ENCODE results near the gene MARVELD2. TPM values are rescaled to one million over a fixed set of nuclear protein-coding genes. Genes with fewer than 3 reads are reported as not detected.
A peak's percentile ranks its signal among the peaks of the same experiment; 100 is the strongest.

The MARVELD2 gene
- total RNA-seq, 2 experiments from 2014 or later, result 0.31 to 0.40 TPM

DNA sequence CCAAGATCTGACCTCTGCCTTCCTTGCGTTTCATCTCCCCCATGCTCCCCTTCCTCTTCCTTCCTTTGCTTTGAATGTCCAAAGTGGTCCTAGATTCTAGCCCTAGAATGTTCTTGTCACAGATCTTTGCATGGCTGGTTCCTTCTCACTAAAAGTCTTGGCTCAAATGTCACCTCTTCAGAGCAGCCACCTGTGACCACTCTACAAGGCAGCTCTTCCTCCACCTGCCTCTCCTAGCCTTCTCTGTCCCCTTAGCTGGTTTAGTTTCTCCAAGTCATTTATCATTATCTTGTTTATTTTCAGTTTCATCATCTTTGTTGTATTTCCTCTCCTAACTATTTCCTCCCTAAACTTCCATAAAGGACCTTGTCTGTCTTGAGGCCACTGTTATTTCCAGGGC is 70.6 kb downstream of the MARVELD2 start:
- ChIA-PET POLR2A (no interaction called here), CTCF (no interaction called here)
- H3K27me3 Mint-ChIP-seq, result peaks cover 8% of the 10 kb centered on the region
- H3K4me3 Mint-ChIP-seq, result no peak overlapping the region
- no peak for DNase-seq
- H3K27ac Mint-ChIP-seq, result no peak overlapping the region
- no peaks in the 10 kb centered on the region for H3K9me3 Mint-ChIP-seq
- no peaks in the 10 kb centered on the region for H3K36me3 Mint-ChIP-seq
- intact Hi-C loops (cut with micrococcal nuclease), result no loop called here
- H3K4me1 Mint-ChIP-seq (ENCODE audit: low read depth), result no peaks in the 10 kb centered on the region

DNA sequence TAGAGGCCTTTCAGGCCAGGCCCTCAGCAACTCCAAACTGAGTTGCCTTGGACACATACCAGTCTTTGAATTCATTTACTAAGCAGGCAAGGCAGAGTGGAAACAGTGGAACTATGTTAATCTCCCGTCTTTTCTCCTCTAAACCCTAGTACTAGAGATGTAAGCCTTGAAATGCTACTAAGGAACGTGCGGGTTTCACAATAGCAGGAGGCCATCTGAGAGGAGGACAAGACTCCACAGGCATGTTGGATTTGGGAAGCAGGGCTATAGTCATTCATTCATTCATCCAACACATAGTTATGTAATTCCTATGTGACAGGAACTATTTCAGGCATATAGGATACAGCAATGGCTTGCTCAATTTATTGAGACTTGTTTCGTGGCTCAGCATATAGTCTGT is 74.3 kb downstream of the MARVELD2 start:
- no peaks in the 10 kb centered on the region for H3K9me3 Mint-ChIP-seq
- ChIA-PET POLR2A (no interaction called here), CTCF (no interaction called here)
- no peak for DNase-seq
- H3K4me3 Mint-ChIP-seq, result no peak overlapping the region
- peaks cover 33% of the 10 kb centered on the region for H3K27me3 Mint-ChIP-seq
- H3K36me3 Mint-ChIP-seq, result no peaks in the 10 kb centered on the region
- H3K4me1 Mint-ChIP-seq (ENCODE audit: low read depth), result peaks cover 7% of the 10 kb centered on the region
- H3K27ac Mint-ChIP-seq, result no peak overlapping the region
- intact Hi-C loops (cut with micrococcal nuclease), result no loop called here

DNA sequence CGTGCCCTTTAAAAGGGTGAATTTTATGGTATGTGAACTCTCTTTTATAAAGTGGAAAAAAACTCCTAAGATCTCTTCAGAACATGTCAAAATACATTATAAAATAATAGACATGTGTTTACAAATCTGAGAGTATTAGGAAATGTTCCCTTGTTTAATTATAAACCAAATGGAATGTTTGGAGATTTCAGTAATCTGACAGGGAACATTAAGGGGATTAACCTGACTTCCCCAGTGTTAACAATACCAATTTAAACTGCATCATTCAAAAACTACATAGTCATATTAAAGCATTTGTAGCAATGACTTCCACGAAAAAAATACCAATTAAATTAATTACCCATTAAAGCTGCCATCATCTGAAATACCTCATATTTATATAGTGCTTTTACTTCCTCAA is 76.1 kb downstream of the MARVELD2 start:
- ChIA-PET POLR2A (no interaction called here), CTCF (no interaction called here)
- no peak for DNase-seq
- H3K4me3 Mint-ChIP-seq, result no peak overlapping the region
- H3K4me1 Mint-ChIP-seq (ENCODE audit: low read depth), result peaks cover 7% of the 10 kb centered on the region
- intact Hi-C loops (cut with micrococcal nuclease), result loop anchor here (10.0 kb wide), 1 partner anchor 76 kb away; the partner anchor contains the start of gene MARVELD2
- H3K27me3 Mint-ChIP-seq, result peaks cover 45% of the 10 kb centered on the region
- no peaks in the 10 kb centered on the region for H3K36me3 Mint-ChIP-seq
- H3K9me3 Mint-ChIP-seq, result no peaks in the 10 kb centered on the region
- H3K27ac Mint-ChIP-seq, result no peak overlapping the region

DNA sequence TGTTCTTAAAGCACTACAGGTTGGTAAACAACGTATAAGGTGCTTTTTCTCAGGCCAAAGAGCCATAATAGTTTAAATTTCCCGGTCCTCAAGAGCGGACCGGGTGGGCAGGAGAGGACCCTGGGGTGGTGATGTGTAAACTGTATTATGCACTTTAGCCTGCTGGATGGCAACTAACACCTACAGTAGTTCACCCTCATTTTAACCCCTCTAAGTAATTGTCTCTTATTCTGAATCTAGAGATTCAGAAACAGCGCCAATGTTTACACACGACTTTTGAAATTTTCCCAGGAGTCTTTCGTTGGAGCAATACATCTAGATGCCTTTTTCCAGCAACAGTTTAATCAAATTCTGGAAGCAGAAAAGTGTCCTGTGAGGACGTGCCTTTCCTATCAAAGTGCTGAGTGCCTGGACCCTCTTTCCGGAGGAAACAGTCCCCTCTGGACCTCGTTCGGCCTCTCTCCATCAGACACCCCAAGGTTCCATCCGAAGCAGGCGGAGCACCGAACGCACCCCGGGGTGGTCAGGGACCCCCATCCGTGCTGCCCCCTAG is 77.0 kb downstream of the MARVELD2 start:
- peaks cover 48% of the 10 kb centered on the region for H3K27me3 Mint-ChIP-seq
- no peak for DNase-seq
- intact Hi-C loops (cut with micrococcal nuclease), result loop anchor here (10.0 kb wide), 1 partner anchor 77 kb away; the partner anchor contains the start of gene MARVELD2
- peak overlapping the region; percentile 73 for H3K4me3 Mint-ChIP-seq
- peaks cover 7% of the 10 kb centered on the region for H3K4me1 Mint-ChIP-seq (ENCODE audit: low read depth)
- no peak overlapping the region for H3K27ac Mint-ChIP-seq
- CTCF ChIA-PET, result no interaction called here
- no peaks in the 10 kb centered on the region for H3K36me3 Mint-ChIP-seq
- H3K9me3 Mint-ChIP-seq, result no peaks in the 10 kb centered on the region
- POLR2A ChIA-PET, result no interaction called here

DNA sequence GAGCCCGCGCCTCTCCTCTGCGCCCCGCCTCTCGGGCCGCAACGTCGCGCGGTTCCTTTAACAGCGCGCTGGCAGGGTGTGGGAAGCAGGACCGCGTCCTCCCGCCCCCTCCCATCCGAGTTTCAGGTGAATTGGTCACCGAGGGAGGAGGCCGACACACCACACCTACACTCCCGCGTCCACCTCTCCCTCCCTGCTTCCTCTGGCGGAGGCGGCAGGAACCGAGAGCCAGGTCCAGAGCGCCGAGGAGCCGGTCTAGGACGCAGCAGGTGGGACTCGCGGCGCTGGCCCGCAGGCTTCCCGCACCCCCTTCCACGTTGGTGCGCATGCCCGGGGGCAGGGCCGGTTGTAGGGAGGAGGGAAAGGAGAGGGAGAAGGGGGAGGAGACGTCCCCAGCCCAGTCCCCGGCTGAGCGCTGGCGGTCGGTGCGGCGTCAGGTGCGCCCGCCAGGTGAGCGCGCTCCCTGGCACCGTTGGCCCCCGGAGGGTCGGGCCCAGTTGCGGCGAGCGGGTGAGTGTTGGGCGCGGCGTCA is 77.5 kb downstream of the MARVELD2 start, which contains the start of gene OCLN:
Gene OCLN, plus strand, starts transcription at position 400 of the 532 bp plus-strand sequence. CDS start 11,455 bp downstream, outside the sequence.
- intact Hi-C loops (cut with micrococcal nuclease), result loop anchor here (10.0 kb wide), 1 partner anchor 78 kb away; the partner anchor contains the start of gene MARVELD2
- peak; percentile 39 for DNase-seq
- Mint-ChIP-seq H3K9me3 (no peaks in the 10 kb centered on the region), H3K4me3 (peak within 1 kb of the TSS; percentile 73), H3K4me1 (ENCODE audit: low read depth) (peaks cover 7% of the 10 kb centered on the region), H3K27me3 (peaks cover 50% of the 10 kb centered on the region), H3K36me3 (no peaks in the 10 kb centered on the region), H3K27ac (no peak within 1 kb of the TSS)
- CTCF ChIA-PET, result interaction anchor here (1.0 kb wide), 1 partner anchor 11 kb away, joined by 4 read pairs; no protein-coding TSS in a partner anchor
- POLR2A ChIA-PET, result no interaction called here

DNA sequence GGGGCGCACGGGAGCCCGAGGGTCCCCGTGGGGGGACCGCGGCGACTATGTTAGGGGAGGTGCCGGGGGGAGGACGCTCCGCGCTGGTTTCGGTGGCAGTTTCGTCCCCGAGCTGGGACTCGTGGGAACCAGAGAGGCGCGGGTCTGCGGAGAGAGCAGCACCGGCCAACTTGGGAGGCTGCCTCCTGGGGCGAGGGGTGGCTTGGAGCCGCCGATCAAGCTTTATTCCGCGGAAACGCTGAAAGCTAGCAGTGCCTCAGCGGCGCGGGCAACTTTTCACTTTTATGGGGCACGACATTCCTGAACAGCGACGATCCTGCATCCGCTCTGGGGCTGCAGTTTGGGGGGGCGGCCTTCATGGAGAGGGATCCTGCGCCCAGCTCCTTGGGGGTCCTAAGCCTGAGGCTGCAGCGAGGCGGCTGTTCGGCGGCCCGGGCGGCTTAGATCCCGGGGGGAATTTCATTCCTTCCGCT is 78.0 kb downstream of the MARVELD2 start:
- no peak overlapping the region for H3K27ac Mint-ChIP-seq
- H3K27me3 Mint-ChIP-seq, result peaks cover 50% of the 10 kb centered on the region
- DNase-seq, result peak; percentile 16
- intact Hi-C loops (cut with micrococcal nuclease), result loop anchor here (10.0 kb wide), 1 partner anchor 78 kb away; the partner anchor contains the start of gene MARVELD2
- peaks cover 7% of the 10 kb centered on the region for H3K4me1 Mint-ChIP-seq (ENCODE audit: low read depth)
- no peaks in the 10 kb centered on the region for H3K9me3 Mint-ChIP-seq
- peak overlapping the region; percentile 73 for H3K4me3 Mint-ChIP-seq
- CTCF ChIA-PET, result interaction anchor here (1.0 kb wide), 1 partner anchor 11 kb away, joined by 4 read pairs; no protein-coding TSS in a partner anchor
- no peaks in the 10 kb centered on the region for H3K36me3 Mint-ChIP-seq
- POLR2A ChIA-PET, result no interaction called here

DNA sequence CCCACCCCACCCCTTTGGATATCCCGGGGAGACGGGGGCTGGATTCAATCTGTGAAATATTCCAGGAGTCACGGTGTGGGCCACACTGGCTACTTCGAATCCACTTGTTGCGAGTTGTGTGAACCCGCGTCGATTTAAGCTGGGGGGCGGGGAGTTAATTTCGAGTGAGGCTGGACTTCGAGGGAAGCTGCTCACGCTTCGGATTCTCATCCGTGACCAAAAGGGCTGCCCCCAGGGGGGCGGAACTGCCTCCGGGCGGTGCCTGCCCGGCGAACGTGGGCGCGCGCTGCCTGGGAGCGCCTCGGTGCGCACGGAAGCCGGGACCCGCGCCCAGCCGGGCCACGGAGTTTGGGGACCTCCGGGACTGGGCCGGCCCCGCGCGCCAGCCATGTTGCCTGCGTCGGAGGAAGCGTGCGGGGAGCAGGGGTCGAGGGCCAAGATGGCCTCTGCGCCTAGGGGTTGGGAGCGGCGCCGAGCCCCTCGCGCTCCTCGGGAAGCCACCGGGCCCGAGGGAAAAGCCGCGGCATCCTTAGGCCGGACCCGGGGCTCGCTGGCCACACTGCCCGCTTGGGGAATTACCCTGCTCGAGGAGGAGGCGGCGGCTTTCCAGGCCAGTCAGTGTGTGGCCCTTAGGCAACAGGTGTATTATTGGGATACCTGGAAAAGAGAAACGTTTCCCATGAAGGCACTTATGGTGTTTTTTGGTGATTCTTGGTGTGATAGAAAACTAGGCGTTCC is 78.6 kb downstream of the MARVELD2 start:
- DNase-seq, result peak; percentile 31
- intact Hi-C loops (cut with micrococcal nuclease), result loop anchor here (10.0 kb wide), 1 partner anchor 79 kb away; the partner anchor contains the start of gene MARVELD2
- no peaks in the 10 kb centered on the region for H3K36me3 Mint-ChIP-seq
- ChIA-PET POLR2A (no interaction called here), CTCF (interaction anchor here (1.0 kb wide), 1 partner anchor 10 kb away, joined by 4 read pairs; no protein-coding TSS in a partner anchor)
- H3K9me3 Mint-ChIP-seq, result no peaks in the 10 kb centered on the region
- peaks cover 49% of the 10 kb centered on the region for H3K27me3 Mint-ChIP-seq
- no peak overlapping the region for H3K27ac Mint-ChIP-seq
- peak overlapping the region; percentile 73 for H3K4me3 Mint-ChIP-seq
- H3K4me1 Mint-ChIP-seq (ENCODE audit: low read depth), result peaks cover 7% of the 10 kb centered on the region

Other genes with a start within 250 kb of the MARVELD2 start
- 100 to 1,000 TPM; 178 to 189 TPM for gene CCNB1, start 248.0 kb upstream of the MARVELD2 start, total RNA-seq
- gene CENPH, start 225.5 kb upstream of the MARVELD2 start, total RNA-seq, result 10 to 100 TPM; 80.7 to 82.0 TPM
- 10 to 100 TPM; 36.2 to 41.2 TPM for gene CDK7, start 180.2 kb upstream of the MARVELD2 start, total RNA-seq
- 10 to 100 TPM in 1 of 2 experiments, 1 to 10 TPM in 1; 8.9 to 11.3 TPM for gene CCDC125, start 82.3 kb upstream of the MARVELD2 start, total RNA-seq
- gene AK6, start 45.6 kb upstream of the MARVELD2 start, total RNA-seq, result 10 to 100 TPM; 79.8 to 87.0 TPM
- 10 to 100 TPM; 55.8 to 58.3 TPM for gene TAF9, start 45.6 kb upstream of the MARVELD2 start, total RNA-seq
- gene RAD17, start 45.3 kb upstream of the MARVELD2 start, total RNA-seq, result 10 to 100 TPM; 26.9 to 31.9 TPM
- under 1 TPM; 0.68 to 0.83 TPM for gene OCLN, start 77.7 kb downstream of the MARVELD2 start, total RNA-seq
- gene GTF2H2C, start 145.1 kb downstream of the MARVELD2 start, total RNA-seq, result 10 to 100 TPM; 40.8 to 46.9 TPM

Measured in activated CD4-positive, alpha-beta memory T cell treated with anti-CD3 and anti-CD28 coated beads for 36 hours (primary cell).